ENCODE measurements around the gene HIPK3.
"Not testable (repeated sequence)": the region's sequence is repeated elsewhere in the genome, so short reads cannot be mapped to it uniquely, and the experiment has no call there.

The HIPK3 gene

DNA sequence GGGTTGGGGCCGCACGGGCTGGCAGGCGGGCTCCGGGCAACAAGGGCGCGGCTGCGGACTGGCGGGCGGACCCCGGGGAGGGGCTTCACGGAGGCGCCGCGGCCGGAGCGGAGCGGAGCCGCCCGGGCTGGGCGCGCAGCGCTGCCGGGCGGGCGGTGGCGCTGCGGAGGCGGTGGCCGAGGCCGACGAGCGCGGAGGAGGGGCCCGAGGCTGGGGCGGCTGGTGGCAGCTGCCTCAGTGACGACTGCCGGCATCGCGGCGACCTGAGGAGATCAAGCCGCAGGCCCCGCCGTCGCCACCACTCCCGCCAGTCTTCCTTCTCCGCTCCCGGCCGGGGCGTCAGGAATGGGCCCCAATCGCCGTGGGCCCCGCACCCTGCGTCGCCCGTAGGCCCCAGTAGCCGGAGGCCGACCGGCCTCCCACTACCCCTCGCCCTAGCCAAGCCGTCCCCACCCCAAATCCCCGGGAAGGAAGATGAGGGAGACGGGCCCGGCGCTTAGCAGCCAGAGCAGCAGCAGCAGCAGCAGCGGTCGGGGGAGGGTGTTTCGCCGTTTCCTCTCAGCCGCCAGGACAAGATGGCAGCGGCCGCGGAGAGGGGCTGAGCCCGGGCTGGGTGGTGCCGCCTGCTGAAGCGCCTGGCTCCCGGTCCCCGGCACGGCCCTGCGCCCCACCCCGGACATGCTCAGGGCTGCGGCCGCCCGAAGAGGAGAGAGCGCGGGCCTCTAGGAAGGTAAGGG, at the start of gene HIPK3:
HIPK3 (plus strand) TSS at position 222 of the 737 bp plus-strand sequence.
- DNase-seq = peak; percentile 87

DNA sequence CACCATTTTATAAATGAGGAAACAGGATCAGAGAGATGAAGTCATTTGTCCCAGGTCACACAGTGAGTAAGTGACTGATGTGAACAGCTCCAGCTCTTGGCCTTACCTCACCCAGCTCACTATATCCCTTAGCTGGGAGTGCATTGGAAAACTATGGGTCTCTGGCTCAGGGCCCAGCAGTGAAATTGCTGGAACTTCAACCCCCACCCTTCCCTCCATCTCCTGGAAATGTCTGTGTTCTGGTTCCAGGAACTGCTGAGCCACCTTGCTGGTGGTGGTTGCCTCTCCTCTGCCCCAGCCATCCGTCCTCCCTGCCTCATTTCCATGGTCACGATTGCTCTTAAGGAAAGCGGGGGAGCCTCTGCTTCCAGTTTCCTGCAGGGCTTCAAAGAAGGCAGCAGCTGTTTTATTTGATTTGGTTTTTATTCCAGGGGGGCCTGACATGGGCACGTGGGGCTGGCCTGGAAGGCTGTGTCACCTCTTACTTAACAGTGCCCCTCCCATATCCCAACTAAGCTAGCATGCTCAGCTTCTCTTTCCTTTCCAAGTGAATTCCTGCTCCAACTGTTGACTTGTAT, 49.7 kb upstream of the HIPK3 start:
- peak; percentile 54 for DNase-seq

DNA sequence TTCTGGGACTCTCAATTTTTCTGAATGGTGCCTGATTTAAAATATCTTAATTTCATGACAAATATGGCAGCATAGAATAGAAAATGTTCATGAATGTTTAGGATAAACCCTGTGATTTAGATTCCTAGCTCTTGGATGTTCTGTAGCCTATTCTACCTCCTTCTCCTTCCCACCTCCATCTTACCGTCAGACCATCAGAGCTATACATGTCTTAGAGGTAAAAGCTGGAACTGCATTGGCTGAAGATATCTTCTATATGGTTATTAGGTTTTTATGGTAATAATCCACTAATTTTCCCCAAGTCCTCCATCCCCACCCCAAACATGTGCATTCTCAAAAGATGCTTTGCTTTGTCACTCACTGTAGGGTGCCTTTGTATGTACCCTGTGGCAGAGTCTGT, 49.0 kb upstream of the HIPK3 start:
- no peak for DNase-seq

DNA sequence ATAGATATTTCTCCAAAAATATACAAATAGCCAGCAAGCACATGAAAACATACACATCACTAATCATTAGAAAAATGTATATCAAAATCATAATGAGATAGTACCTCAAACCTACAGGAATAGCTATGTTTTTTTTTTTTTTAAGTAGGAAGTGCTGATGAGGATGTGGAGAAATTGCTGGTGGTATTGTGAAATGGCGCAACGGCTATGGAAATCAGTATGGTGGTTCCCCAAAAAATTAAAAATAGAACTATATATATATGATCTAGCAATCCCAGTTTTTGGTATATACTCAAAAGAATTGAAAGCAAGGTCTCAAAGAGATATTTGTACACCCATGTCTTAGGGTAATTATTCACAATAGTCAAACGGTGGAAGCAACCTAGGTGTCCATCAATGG, 46.0 kb upstream of the HIPK3 start:
- DNase-seq = peak; percentile 86

DNA sequence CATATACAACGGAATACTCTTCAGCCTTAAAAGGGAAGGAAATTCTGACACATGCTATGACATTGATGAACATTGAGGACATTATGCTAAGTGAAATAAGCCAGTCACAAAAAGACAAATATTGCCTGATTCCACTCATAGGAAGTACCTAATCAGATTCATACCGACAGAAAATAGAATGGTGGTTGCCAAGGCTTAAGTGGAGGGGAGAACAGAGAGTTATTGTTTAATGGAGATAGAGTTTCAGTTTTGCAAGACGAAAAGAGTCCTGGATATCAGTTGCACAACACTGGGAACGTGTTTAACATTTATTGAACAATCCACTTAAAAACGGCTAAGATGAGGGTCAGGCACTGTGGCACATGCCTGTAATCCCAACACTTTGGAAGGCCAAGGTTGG, 45.6 kb upstream of the HIPK3 start:
- DNase-seq = peak; percentile 85

DNA sequence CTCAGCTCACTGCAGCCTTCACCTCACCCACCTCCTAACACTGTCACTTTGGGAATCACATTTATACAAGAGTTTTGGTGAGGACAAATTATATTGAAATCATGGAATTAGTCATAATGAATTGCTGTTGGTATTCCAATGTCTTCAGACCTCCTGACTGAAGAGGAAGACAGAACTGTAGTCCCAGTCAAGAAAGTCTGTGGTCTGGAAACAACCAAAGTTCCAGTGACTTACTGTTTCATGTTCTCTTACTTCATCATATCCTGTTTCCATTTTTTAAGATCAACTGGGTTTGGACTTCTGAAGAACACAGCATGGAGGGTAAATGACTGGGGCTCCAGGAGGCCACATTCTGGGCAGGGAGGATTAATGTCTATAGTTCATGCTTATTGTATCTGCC, 43.0 kb upstream of the HIPK3 start:
- peak; percentile 89 for DNase-seq

DNA sequence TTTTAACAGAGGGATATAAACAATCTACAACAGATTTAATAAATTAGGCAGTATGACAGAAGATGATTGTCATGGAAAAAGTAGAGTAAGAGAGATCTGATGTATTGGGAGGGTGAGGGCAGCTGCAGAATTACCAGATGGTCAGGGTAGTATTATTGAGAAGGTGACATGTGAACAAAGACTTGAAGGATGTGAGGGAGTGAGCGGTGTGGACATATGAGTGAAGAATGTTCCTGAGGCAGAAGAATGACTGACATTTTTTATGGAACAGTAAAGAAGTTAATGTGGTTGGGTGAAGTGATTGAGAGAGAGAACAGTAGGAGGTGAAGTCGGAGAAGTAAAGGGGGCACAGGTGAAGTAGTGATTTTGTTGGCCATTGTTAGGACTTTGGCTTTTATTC, 42.4 kb upstream of the HIPK3 start:
- no peak for DNase-seq

DNA sequence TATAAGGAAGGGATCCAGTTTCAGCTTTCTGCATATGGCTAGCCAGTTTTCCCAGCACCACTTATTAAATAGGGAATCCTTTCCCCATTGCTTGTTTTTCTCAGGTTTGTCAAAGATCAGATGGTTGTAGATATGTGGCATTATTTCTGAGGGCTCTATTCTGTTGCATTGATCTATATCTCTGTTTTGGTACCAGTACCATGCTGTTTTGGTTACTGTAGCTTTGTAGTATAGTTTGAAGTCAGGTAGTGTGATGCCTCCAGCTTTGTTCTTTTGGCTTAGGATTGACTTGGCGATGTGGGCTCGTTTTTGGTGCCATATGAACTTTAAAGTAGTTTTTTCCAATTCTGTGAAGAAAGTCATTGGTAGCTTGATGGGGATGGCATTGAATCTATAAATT, 40.5 kb upstream of the HIPK3 start:
- not testable (repeated sequence) for DNase-seq

DNA sequence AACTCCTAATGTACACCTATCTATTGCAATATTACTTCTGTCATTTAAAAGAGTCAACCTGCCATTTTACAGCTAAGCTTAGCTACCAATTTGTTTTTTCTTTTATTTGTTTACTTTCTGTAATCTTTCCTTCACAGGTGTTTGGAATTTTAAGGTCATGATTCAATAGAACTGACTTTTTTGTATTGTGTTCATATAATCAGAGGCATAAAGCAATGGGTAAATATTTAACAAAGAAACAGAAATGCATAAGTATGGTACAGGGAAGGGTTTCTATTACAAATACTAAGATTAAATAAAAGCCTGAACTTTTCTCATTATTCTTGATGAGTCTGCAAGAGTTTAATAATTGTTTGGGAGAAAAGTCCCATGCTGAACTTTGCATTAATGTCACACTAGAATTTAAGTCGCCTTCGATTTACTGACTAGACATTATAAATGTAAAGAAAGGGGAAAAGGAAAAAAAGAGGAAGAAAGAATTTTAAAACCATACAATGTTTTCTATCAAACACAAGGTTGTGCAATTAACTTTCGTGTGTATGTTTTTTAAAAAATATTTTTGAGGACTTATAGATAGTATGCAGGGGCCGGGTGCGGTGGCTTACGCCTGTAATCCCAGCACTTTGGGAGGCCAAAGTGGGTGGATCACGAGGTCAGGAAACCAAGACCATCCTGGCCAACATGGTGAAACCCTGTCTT, 35.0 kb upstream of the HIPK3 start:
- peak; percentile 51 for DNase-seq

DNA sequence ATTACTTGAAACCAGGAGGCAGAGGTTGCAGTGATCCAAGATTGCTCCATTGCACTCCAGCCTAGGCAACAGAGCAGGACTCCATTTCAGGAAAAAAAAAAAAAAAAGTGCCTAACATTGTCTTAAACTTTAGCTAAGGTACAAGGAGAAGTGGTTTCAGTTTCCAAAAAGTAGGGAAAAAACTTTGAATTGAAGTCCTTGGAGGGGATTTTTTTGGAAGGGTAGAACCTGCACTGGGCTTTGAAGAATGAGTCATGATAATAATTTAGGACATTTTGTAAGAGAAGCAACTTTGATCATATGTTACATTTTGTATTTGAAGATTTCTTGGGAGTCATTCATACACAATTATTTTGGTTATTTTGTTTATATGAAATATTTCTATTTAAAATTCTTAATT, 31.8 kb upstream of the HIPK3 start:
- DNase-seq = peak; percentile 41

DNA sequence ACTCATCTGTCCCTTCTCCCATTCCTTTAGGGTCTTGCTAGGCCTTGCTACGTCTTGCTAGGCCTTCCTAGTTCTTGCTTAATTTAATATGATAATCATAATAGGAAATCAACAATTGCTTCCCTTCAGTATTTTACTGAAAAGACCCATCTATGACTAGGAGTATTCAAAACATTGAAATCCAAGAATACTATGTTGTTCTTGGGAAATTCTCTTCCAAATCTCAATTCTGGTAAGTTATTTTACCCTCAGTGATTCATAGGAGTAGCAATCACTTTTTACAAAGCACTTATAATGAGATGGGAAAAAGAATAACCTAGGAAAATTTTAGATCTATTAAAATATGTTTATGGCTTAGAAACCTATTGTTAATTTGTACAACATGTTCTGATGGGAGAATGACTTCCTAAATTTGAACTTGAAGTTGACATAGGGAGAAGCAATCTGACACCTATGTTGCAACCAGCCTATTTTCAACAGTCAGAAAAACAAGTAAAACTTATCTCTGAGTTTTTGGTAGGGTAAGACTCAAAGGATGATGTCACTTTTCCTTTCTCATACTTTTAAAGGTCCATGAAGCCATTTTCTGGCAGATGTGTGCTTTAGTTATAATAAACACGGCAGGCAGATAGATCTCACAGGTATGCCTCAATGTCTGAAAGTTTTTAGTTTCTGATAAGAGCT, 29.5 kb upstream of the HIPK3 start:
- DNase-seq = peak; percentile 75

DNA sequence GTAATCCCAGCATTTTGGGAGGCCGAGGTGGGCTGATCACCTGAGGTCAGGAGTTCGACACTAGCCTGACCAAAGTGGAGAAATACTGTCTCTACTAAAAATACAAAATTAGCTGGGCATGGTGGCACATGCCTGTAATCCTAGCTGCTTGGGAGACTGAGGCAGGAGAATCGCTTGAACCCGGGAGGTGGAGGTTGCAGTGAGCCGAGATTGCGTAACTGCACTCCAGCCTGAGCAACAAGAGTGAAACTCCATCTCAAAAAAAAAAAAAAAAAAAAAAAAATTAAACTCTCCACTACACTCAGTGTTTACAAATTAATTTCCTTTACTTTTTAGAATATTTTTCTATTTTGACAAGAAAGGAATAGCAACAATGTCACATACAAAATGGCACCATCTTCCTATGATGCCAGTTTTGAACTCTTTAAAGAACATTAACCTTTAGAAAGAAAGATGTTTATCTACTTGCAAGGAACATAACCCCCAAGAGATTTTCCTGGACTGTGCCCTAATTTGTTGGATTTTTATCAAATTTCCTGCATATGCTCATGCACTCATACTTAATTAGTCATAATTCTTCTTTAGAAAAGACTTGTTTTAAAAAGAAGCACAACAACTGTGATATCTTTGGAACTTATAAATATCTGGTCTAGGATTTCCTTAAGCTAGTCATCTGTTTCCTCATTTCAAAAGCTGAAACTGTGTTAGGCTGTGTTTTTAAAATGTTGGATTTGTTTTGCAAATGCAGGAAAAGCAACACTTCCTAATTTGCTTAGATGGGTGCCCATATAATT, 22.6 kb upstream of the HIPK3 start:
- DNase-seq = peak; percentile 38

DNA sequence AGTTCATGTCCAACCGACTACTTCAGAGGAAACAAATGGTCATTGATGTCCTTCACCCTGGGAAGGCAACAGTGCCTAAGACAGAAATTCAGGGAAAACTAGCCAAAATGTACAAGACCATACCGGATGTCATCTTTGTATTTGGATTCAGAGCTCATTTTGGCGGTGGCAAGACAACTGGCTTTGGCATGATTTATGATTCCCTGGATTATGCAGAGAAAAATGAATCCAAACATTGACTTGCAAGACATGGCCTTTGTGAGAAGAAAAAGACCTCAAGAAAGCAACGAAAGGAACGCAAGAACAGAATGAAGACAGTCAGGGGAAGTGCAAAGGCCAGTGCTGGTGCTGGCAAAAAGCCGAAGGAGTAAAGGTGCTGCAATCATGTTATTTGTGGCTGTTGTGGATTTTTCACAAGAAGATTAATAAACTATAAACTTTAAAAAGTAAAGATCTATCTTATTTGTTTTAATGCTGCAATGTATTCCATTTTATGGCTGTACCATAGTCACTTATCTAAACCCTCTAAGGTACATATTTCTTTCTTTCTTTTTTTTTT, 20.1 kb upstream of the HIPK3 start:
- DNase-seq = no peak

DNA sequence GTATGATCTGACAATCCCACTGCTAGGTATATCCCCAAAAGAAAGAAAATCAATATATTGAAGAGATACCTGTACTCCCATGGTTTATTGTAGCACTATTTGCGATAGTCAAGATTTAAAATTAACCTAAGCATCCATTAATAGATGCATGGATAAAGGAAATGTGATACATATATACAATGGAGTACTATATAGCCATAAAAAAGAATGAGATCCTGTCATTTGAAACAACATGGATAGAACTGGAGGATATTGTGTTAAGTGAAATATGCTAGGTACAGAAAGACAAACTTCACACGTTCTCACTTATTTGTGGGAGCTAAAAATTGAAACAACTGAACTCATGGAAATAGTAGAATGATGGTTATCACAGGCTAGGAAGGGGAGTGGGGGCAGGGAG, 14.6 kb upstream of the HIPK3 start:
- no peak for DNase-seq

DNA sequence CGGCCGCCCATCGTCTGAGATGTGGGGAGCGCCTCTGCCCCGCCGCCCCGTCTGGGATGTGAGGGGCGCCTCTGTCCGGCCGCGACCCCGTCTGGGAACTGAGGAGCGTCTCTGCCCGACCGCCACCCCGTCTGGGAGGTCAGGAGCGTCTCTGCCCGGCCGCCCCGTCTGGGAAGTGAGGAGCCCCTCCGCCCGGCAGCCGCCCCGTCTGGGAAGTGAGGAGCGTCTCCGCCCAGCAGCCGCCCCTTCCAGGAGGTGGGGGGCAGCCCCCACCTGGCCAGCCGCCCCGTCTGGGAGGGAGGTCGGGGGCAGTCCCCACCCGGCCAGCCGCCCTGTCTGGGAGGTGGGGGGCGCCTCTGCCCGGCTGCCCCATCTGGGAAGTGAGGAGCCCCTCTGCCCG, 13.5 kb upstream of the HIPK3 start:
- not testable (repeated sequence) for DNase-seq

DNA sequence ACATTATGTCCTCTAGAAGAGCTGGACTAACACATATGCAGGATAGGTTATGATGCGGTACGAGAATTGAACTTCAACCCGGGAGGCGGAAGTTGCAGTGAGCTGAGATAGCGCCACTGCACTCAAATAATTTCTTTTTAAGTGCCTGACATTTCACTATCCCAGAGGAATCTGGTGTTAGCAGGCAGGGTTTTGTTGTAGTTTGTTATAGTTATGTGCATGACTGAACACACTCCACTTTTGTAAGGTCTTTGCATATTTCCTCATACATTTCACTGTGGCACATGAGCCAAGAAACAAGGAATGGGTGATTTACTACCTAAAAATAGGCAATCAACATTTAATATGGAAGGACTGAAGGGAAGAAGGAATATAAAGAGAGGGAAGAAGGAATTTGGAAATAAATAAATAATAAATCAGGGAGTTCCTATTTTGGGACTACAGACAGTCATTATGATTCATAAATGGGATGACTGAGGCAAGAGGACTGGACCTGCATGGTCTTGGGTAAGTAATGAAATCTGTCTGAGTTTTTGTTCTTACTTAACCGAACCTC, 8.7 kb upstream of the HIPK3 start:
- DNase-seq = peak; percentile 80

DNA sequence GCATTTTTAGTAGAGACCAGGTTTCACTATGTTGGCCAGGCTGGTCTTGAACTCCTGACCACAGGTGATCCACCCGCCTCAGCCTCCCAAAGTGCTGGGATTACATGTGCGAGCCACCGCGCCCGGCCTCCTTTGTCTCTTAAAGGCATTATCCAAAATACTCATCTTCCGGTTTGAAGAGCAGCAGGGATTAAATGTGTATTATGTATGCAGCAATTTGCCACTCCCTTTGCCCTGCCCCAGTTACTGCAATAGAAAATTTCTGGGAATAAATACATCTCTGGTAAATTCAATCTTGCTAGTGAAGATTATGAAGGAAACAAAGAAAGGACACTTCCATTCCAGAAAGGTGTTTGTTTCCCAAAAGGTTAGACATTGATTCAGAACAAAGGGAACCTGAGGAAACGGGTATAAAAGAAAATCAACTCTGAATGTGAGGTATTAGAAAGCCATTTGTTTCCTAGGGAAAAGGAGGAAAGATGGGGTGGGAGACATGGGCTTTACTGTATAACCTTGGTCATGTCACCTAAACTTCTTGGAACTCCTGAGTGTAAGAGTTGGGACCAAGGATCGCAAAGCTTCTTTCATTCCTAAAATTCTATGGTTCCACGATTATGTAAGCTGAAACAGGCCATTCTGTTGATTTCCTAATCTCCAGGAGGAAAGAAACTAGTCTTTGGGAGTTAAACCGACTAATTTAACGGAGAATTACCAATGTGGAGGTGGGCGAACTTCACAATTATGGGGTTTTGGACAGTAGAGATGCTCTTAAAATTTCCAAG, 959 bp upstream of the HIPK3 start:
- no peak for DNase-seq

DNA sequence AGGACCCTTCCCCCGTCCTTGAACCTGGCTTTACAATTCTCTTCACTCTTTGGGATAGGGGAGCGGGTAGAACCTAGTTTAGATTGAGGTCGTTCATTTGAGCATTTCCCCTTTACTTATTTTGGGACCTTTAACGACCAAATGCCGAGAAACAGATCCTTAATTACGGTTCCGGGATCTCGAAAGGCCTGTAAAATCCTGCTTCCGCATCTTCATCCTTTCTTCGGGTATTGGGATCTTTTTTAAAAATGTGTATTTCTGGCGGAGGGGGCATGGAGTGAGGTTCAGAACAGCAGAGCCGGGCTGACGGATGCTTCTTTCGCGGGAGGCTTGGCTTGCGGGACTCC, 395 bp upstream of the HIPK3 start:
- no peak for DNase-seq

DNA sequence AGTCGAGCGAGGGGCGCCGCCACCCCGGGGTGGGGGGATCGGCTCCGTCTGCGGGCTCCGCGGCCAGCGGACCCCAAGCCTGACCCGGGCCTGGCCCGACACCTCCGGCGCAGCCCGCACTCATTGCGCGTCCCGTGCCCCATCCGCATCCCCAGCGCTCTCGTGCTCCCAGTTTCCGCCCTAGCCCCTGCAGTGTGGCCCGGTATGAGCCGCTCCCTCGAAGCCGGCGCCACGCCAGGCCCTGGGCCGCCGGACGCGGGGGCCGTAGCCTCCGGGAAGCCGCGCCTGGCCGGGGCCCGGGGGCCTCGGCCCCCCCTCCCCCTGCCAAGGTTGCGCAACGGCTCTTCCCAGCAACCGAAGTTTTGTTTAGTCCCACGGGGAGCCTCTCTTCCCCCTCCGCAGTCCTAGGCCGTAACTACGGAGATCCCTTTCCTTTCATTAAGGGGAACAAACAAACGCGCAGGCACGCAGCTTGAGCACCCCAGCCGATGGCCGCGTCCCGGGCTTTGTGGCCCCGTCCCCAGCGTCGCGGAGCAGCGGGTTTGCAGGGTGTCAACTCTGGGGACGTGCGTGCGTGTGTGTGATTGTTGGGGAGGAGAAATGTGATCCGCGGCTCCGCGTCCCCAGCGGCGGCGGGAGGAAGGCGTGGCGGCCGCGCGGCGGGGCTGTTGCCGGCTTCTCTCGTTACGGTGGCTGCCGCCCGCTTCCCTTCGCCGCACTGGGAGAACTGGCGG, 883 bp downstream of the HIPK3 start:
- DNase-seq = peak; percentile 86

DNA sequence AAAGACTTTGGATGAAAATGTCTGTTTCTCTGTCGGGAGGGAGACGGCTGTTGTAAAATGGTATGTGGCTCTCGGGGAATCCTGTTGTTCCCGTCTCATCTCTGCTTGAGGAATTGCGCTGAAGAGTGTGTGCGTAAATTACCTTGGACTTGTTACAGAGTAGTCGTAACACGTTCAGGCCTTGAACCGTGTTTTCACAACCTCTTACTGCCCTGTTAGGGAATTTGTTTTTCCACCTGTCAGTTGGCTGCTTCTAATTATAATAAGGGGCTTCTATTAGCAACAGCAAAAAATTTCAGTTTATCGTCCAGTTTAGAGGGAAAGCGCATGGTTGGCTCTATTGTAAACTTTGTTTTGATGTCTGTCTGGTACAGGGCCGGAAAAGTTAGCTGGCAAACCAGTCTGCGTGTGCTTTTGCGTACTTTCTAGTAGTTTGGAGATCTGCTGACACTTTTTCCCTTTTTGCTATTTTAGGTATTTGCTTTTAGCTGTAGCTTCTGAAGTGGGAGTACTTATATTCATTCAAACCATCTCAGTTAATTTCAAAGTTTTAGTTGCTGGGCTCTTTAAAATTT, 1.5 kb downstream of the HIPK3 start:
- peak; percentile 19 for DNase-seq

Data from inflammatory macrophage treated with lipopolysaccharide for 4 hours (primary cell).